GM23338 (cell line): ENCODE measurements around the gene CPNE2. TPM values are rescaled to one million over a fixed set of nuclear protein-coding genes. Genes with fewer than 3 reads are reported as not detected.
"Not testable (repeated sequence)": the region's sequence is repeated elsewhere in the genome, so short reads cannot be mapped to it uniquely, and the experiment has no call there.

Experiments used
- ATAC-seq: fragments of 200-7000 bp; cut with Tn5 transposase; 3 replicates; pipeline ENCODE4 v1.9.1; 2020
- DNase-seq: peaks from one replicate; pipeline ENCODE4 v3.0.0-alpha.2; 2015; ENCODE audit warnings: low spot score
- H2AFZ ChIP-seq: fragments of 200-600 bp; sonication (generic); 2 replicates; pipeline ENCODE4 v1.8.0; 2016; ENCODE audit warnings: antibody characterized with exemption, mild to moderate bottlenecking, moderate library complexity
- H3F3A ChIP-seq: fragments of 200-600 bp; sonication (generic); replicated peaks from 2 replicates; pipeline ENCODE4 v1.8.0; 2017; ENCODE audit warnings: antibody characterized with exemption, mixed run types, low read depth
- H3K27ac ChIP-seq: fragments of 200-600 bp; sonication (generic); 2 replicates; pipeline ENCODE4 v1.6.1; 2016; ENCODE audit warnings: low read depth
- H3K27me3 ChIP-seq: fragments of 200-600 bp; sonication (generic); 2 replicates; pipeline ENCODE4 v1.8.0; 2016; ENCODE audit warnings: mild to moderate bottlenecking, mixed run types, moderate library complexity; ENCODE audit not compliant: insufficient read depth
- H3K36me3 ChIP-seq: fragments of 200-600 bp; sonication (generic); 2 replicates; pipeline ENCODE4 v1.8.0; 2016; ENCODE audit warnings: mild to moderate bottlenecking; ENCODE audit not compliant: insufficient read depth
- H3K4me1 ChIP-seq: fragments of 200-600 bp; sonication (generic); 2 replicates; pipeline ENCODE4 v1.8.0; 2016; ENCODE audit warnings: mild to moderate bottlenecking, moderate library complexity; ENCODE audit not compliant: insufficient read depth
- H3K4me2 ChIP-seq: fragments of 200-600 bp; sonication (generic); 2 replicates; pipeline ENCODE4 v1.7.1; 2017; ENCODE audit warnings: mixed run types
- H3K4me3 ChIP-seq: fragments of 200-600 bp; sonication (generic); 2 replicates; pipeline ENCODE4 v1.6.1; 2016; ENCODE audit warnings: mixed run types
- H3K79me2 ChIP-seq: fragments of 200-600 bp; sonication (generic); replicated peaks from 2 replicates; pipeline ENCODE4 v1.8.0; 2017; ENCODE audit warnings: mild to moderate bottlenecking; ENCODE audit not compliant: insufficient read depth
- H3K9me2 ChIP-seq: fragments of 200-600 bp; sonication (generic); 2 replicates; pipeline ENCODE4 v1.8.0; 2017; ENCODE audit not compliant: insufficient read depth
- H4K20me1 ChIP-seq: fragments of 200-600 bp; sonication (generic); replicated peaks from 2 replicates; pipeline ENCODE4 v1.8.0; 2017; ENCODE audit warnings: mild to moderate bottlenecking; ENCODE audit not compliant: insufficient read depth
- H3K27ac Mint-ChIP-seq: 2 replicates; pipeline ENCODE4 v1.8.0; 2020; ENCODE audit warnings: inconsistent platforms, mild to moderate bottlenecking, moderate library complexity, mixed read lengths
- H3K27me3 Mint-ChIP-seq: 3 replicates; pipeline ENCODE4 v1.8.0; 2022; ENCODE audit warnings: low read depth, mild to moderate bottlenecking, moderate library complexity, mixed read lengths, inconsistent platforms; ENCODE audit not compliant: insufficient read depth, poor library complexity
- H3K36me3 Mint-ChIP-seq: 3 replicates; pipeline ENCODE4 v1.8.0; 2021; ENCODE audit warnings: low read depth, mild to moderate bottlenecking, inconsistent platforms, moderate library complexity, mixed read lengths
- H3K4me1 Mint-ChIP-seq: 3 replicates; pipeline ENCODE4 v1.8.0; 2020; ENCODE audit warnings: mild to moderate bottlenecking, inconsistent platforms, mixed read lengths
- H3K4me3 Mint-ChIP-seq: 3 replicates; pipeline ENCODE4 v1.8.0; 2021; ENCODE audit warnings: moderate library complexity, mild to moderate bottlenecking, inconsistent platforms, mixed read lengths
- H3K9me3 Mint-ChIP-seq: 3 replicates; pipeline ENCODE4 v1.8.0; 2020; ENCODE audit warnings: moderate library complexity, mild to moderate bottlenecking, inconsistent platforms, mixed read lengths
- CTCF ChIP-seq, 2 experiments: fragments of 200-600 bp in 1 of 2; sonication (generic) in 1 of 2; conservative IDR thresholded peaks; 2 replicates each; pipeline versions ENCODE4 v1.5.1 to v1.6.1; 2016 to 2017; ENCODE audit warnings: antibody characterized with exemption in 2 of 2, low read depth in 2 of 2, mild to moderate bottlenecking in 2 of 2, moderate library complexity in 1 of 2
- ETS1 ChIP-seq: IDR thresholded peaks from 2 replicates; pipeline ENCODE4 v1.6.1; 2016; ENCODE audit warnings: antibody characterized with exemption
- EZH2 ChIP-seq: fragments of 200-600 bp; sonication (generic); IDR thresholded peaks from one replicate; pipeline ENCODE4 v1.8.0; 2017; ENCODE audit warnings: antibody characterized with exemption, mild to moderate bottlenecking, low read depth; ENCODE audit not compliant: unreplicated experiment
- JUNB ChIP-seq: IDR thresholded peaks from one replicate; pipeline ENCODE4 v1.6.1; 2016; ENCODE audit warnings: antibody characterized with exemption; ENCODE audit not compliant: unreplicated experiment
- NANOG ChIP-seq: IDR thresholded peaks from 2 replicates; pipeline ENCODE4 v1.6.1; 2016; ENCODE audit warnings: antibody characterized with exemption, borderline replicate concordance
- POLR2AphosphoS5 ChIP-seq: IDR thresholded peaks from 2 replicates; pipeline ENCODE4 v1.6.1; 2016; ENCODE audit warnings: antibody characterized with exemption, low read depth
- REST ChIP-seq: IDR thresholded peaks from one replicate; pipeline ENCODE4 v1.6.1; 2018; ENCODE audit warnings: antibody characterized with exemption; ENCODE audit not compliant: unreplicated experiment
- STAT1 ChIP-seq: IDR thresholded peaks from one replicate; pipeline ENCODE4 v1.6.1; 2016; ENCODE audit warnings: antibody characterized with exemption; ENCODE audit not compliant: unreplicated experiment
- ZNF331 ChIP-seq: fragments of 250-450 bp; sonication (Bioruptor Pico); IDR thresholded peaks from 2 replicates; pipeline ENCODE4 v1.5.0; 2020; ENCODE audit warnings: low read depth, mild to moderate bottlenecking, moderate library complexity
- ZNF462 ChIP-seq: fragments of 250-450 bp; sonication (Bioruptor Pico); IDR thresholded peaks from 2 replicates; pipeline ENCODE4 v1.5.0; 2020; ENCODE audit warnings: mild to moderate bottlenecking, moderate library complexity
- polyA plus RNA-seq: library from polyadenylated mRNA; unstranded; fragments of >200 nt; fragmentation: Nextera tagmentation; extraction: Ambion mirVana; gene quantifications from 2 replicates; pipeline ENCODE4 v1.2.1, GENCODE V29; 2016
- total RNA-seq: library from RNA; depleted of rRNA; stranded (reverse); fragments of >200 nt; shearing (Covaris generic); gene quantifications from 2 replicates; pipeline ENCODE4 v1.2.3, GENCODE V29; 2014

Gene CPNE2
- total and polyA plus RNA-seq, 2 experiments from 2014 or later: 7.1 to 11.3 TPM

- DNase-seq, H3F3A ChIP-seq, H3K4me3 ChIP-seq, H3K27ac Mint-ChIP-seq, H3K27ac ChIP-seq, H3K9me2 ChIP-seq, ATAC-seq, H4K20me1 ChIP-seq, H3K4me1 Mint-ChIP-seq, H3K4me2 ChIP-seq, H3K9me3 Mint-ChIP-seq, H3K36me3 Mint-ChIP-seq, H3K79me2 ChIP-seq, H3K4me3 Mint-ChIP-seq, H2AFZ ChIP-seq, H3K27me3 Mint-ChIP-seq, H3K27me3 ChIP-seq, H3K36me3 ChIP-seq, H3K4me1 ChIP-seq: not testable (repeated sequence)
These were observed 29.2 kb upstream of the CPNE2 start for GRCh38 chr16:57063189-57063588.

GRCh38 chr16:57064995-57065394 lies 27.4 kb upstream of the CPNE2 start:
- H3K4me1 ChIP-seq: no peaks in the 10 kb centered on the region
- no peak overlapping the region for H3K4me3 ChIP-seq
- H3K27me3 Mint-ChIP-seq: peaks cover 3% of the 10 kb centered on the region
- no peak overlapping the region for H3K4me2 ChIP-seq
- no peaks in the 10 kb centered on the region for H3K9me3 Mint-ChIP-seq
- no peak overlapping the region for H3K27ac Mint-ChIP-seq
- no peaks in the 10 kb centered on the region for H3K36me3 Mint-ChIP-seq
- no peak overlapping the region for H3K27ac ChIP-seq
- no peaks in the 10 kb centered on the region; the same call in 2 of the 3 replicates for H3K4me1 Mint-ChIP-seq
- H3K4me3 Mint-ChIP-seq: no peak overlapping the region
- H3F3A ChIP-seq: no peaks in the 10 kb centered on the region
- H3K79me2 ChIP-seq: no peaks in the 10 kb centered on the region
- H3K9me2 ChIP-seq: no peaks in the 10 kb centered on the region
- H3K27me3 ChIP-seq: no peaks in the 10 kb centered on the region
- no peak for ATAC-seq
- no peaks in the 10 kb centered on the region for H4K20me1 ChIP-seq
- no peaks in the 10 kb centered on the region for H3K36me3 ChIP-seq
- no peak overlapping the region for H2AFZ ChIP-seq
- no peak for DNase-seq
- TF ChIP-seq EZH2 (no peak), ZNF331 (CRISPR knock-in tag) (no peak), REST (no peak), STAT1 (no peak), JUNB (no peak), CTCF (conservative IDR thresholded peaks at IDR 0.05; ENCODE audit: low read depth in 2 of 2) (no peak), ZNF462 (CRISPR knock-in tag) (no peak), POLR2AphosphoS5 (no peak), NANOG (no peak), ETS1 (no peak)
